ENCODE measurements around the gene ESF1.

The ESF1 gene

GRCh38 chr20:13813910-13814309, 29.2 kb upstream of the ESF1 start:
- Histone ChIP-seq H3K4me1 (ENCODE audit: control insufficient read depth, insufficient read depth, low read length) (peaks cover 12% of the 10 kb centered on the region), H3K9me3 (replicated peaks; ENCODE audit: low read length) (no peaks in the 10 kb centered on the region), H3K36me3 (ENCODE audit: insufficient read depth, low read length) (peaks cover 88% of the 10 kb centered on the region), H3K4me3 (ENCODE audit: low read length) (no peak overlapping the region), H3K9ac (ENCODE audit: low read depth, low read length) (no peak overlapping the region), H3K4me2 (ENCODE audit: low read length) (no peak overlapping the region), H3K27me3 (ENCODE audit: control insufficient read depth, insufficient read depth, low read length) (no peaks in the 10 kb centered on the region)

- H3K27me3 ChIP-seq (ENCODE audit: control insufficient read depth, insufficient read depth, low read length) = no peaks in the 10 kb centered on the region
- no peak overlapping the region for H3K4me3 ChIP-seq (ENCODE audit: low read length)
- H3K36me3 ChIP-seq (ENCODE audit: insufficient read depth, low read length) = peaks cover 80% of the 10 kb centered on the region
- no peaks in the 10 kb centered on the region for H3K9me3 ChIP-seq (replicated peaks; ENCODE audit: low read length)
- H3K9ac ChIP-seq (ENCODE audit: low read depth, low read length) = no peak overlapping the region
- no peak overlapping the region for H3K4me2 ChIP-seq (ENCODE audit: low read length)
- H3K4me1 ChIP-seq (ENCODE audit: control insufficient read depth, insufficient read depth, low read length) = no peaks in the 10 kb centered on the region
Measured at GRCh38 chr20:13810446-13810845, 25.7 kb upstream of the ESF1 start.

- Histone ChIP-seq H3K4me1 (ENCODE audit: control insufficient read depth, insufficient read depth, low read length) (no peaks in the 10 kb centered on the region), H3K4me3 (ENCODE audit: low read length) (no peak overlapping the region), H3K4me2 (ENCODE audit: low read length) (no peak overlapping the region), H3K9me3 (replicated peaks; ENCODE audit: low read length) (no peaks in the 10 kb centered on the region), H3K27me3 (ENCODE audit: control insufficient read depth, insufficient read depth, low read length) (no peaks in the 10 kb centered on the region), H3K9ac (ENCODE audit: low read depth, low read length) (no peak overlapping the region), H3K36me3 (ENCODE audit: insufficient read depth, low read length) (peaks cover 75% of the 10 kb centered on the region)
Measured at GRCh38 chr20:13809855-13810254, 25.1 kb upstream of the ESF1 start.

GRCh38 chr20:13809373-13809772, 24.7 kb upstream of the ESF1 start:
- no peak overlapping the region for H3K4me3 ChIP-seq (ENCODE audit: low read length)
- no peak overlapping the region for H3K9ac ChIP-seq (ENCODE audit: low read depth, low read length)
- H3K9me3 ChIP-seq (replicated peaks; ENCODE audit: low read length) = no peaks in the 10 kb centered on the region
- H3K4me1 ChIP-seq (ENCODE audit: control insufficient read depth, insufficient read depth, low read length) = no peaks in the 10 kb centered on the region
- H3K27me3 ChIP-seq (ENCODE audit: control insufficient read depth, insufficient read depth, low read length) = no peaks in the 10 kb centered on the region
- peaks cover 74% of the 10 kb centered on the region for H3K36me3 ChIP-seq (ENCODE audit: insufficient read depth, low read length)
- H3K4me2 ChIP-seq (ENCODE audit: low read length) = no peak overlapping the region

GRCh38 chr20:13800728-13801134, 16.0 kb upstream of the ESF1 start:
- no peak overlapping the region for H3K4me2 ChIP-seq (ENCODE audit: low read length)
- H3K36me3 ChIP-seq (ENCODE audit: insufficient read depth, low read length) = peaks cover 57% of the 10 kb centered on the region

GRCh38 chr20:13799974-13800373, 15.3 kb upstream of the ESF1 start:
- no peak overlapping the region for H3K9ac ChIP-seq (ENCODE audit: low read depth, low read length)
- H3K4me3 ChIP-seq (ENCODE audit: low read length) = no peak overlapping the region
- no peak overlapping the region for H3K4me2 ChIP-seq (ENCODE audit: low read length)
- no peaks in the 10 kb centered on the region for H3K27me3 ChIP-seq (ENCODE audit: control insufficient read depth, insufficient read depth, low read length)
- H3K36me3 ChIP-seq (ENCODE audit: insufficient read depth, low read length) = peaks cover 62% of the 10 kb centered on the region
- H3K9me3 ChIP-seq (replicated peaks; ENCODE audit: low read length) = no peaks in the 10 kb centered on the region
- peaks cover 13% of the 10 kb centered on the region for H3K4me1 ChIP-seq (ENCODE audit: control insufficient read depth, insufficient read depth, low read length)

More at GRCh38 chr20:13800728-13801134, 16.0 kb upstream of the ESF1 start:
- no peaks in the 10 kb centered on the region for H3K27me3 ChIP-seq (ENCODE audit: control insufficient read depth, insufficient read depth, low read length)
- peaks cover 13% of the 10 kb centered on the region for H3K4me1 ChIP-seq (ENCODE audit: control insufficient read depth, insufficient read depth, low read length)
- H3K4me3 ChIP-seq (ENCODE audit: low read length) = no peak overlapping the region
- H3K9me3 ChIP-seq (replicated peaks; ENCODE audit: low read length) = no peaks in the 10 kb centered on the region
- no peak overlapping the region for H3K9ac ChIP-seq (ENCODE audit: low read depth, low read length)

- H3K4me3 ChIP-seq (ENCODE audit: low read length) = no peak overlapping the region
- no peak overlapping the region for H3K9ac ChIP-seq (ENCODE audit: low read depth, low read length)
- H3K27me3 ChIP-seq (ENCODE audit: control insufficient read depth, insufficient read depth, low read length) = no peaks in the 10 kb centered on the region
- no peak overlapping the region for H3K4me2 ChIP-seq (ENCODE audit: low read length)
- no peaks in the 10 kb centered on the region for H3K9me3 ChIP-seq (replicated peaks; ENCODE audit: low read length)
- H3K4me1 ChIP-seq (ENCODE audit: control insufficient read depth, insufficient read depth, low read length) = peaks cover 13% of the 10 kb centered on the region
- peaks cover 65% of the 10 kb centered on the region for H3K36me3 ChIP-seq (ENCODE audit: insufficient read depth, low read length)
Measured at GRCh38 chr20:13799040-13799439, 14.3 kb upstream of the ESF1 start.

- Histone ChIP-seq H3K9me3 (replicated peaks; ENCODE audit: low read length) (no peaks in the 10 kb centered on the region), H3K36me3 (ENCODE audit: insufficient read depth, low read length) (peaks cover 82% of the 10 kb centered on the region), H3K27me3 (ENCODE audit: control insufficient read depth, insufficient read depth, low read length) (no peaks in the 10 kb centered on the region), H3K4me3 (ENCODE audit: low read length) (no peak overlapping the region), H3K4me1 (ENCODE audit: control insufficient read depth, insufficient read depth, low read length) (no peaks in the 10 kb centered on the region), H3K9ac (ENCODE audit: low read depth, low read length) (no peak overlapping the region), H3K4me2 (ENCODE audit: low read length) (no peak overlapping the region)
Measured at GRCh38 chr20:13794667-13795066, 9.9 kb upstream of the ESF1 start.

GRCh38 chr20:13793001-13793400, 8.3 kb upstream of the ESF1 start:
- H3K9me3 ChIP-seq (replicated peaks; ENCODE audit: low read length) = no peaks in the 10 kb centered on the region
- H3K36me3 ChIP-seq (ENCODE audit: insufficient read depth, low read length) = peaks cover 73% of the 10 kb centered on the region
- H3K4me3 ChIP-seq (ENCODE audit: low read length) = no peak overlapping the region
- H3K27me3 ChIP-seq (ENCODE audit: control insufficient read depth, insufficient read depth, low read length) = no peaks in the 10 kb centered on the region
- H3K4me1 ChIP-seq (ENCODE audit: control insufficient read depth, insufficient read depth, low read length) = no peaks in the 10 kb centered on the region
- no peak overlapping the region for H3K4me2 ChIP-seq (ENCODE audit: low read length)
- no peak overlapping the region for H3K9ac ChIP-seq (ENCODE audit: low read depth, low read length)

- H3K36me3 ChIP-seq (ENCODE audit: insufficient read depth, low read length) = peaks cover 77% of the 10 kb centered on the region
- H3K4me3 ChIP-seq (ENCODE audit: low read length) = no peak overlapping the region
- H3K9ac ChIP-seq (ENCODE audit: low read depth, low read length) = no peak overlapping the region
- H3K9me3 ChIP-seq (replicated peaks; ENCODE audit: low read length) = no peaks in the 10 kb centered on the region
- H3K4me1 ChIP-seq (ENCODE audit: control insufficient read depth, insufficient read depth, low read length) = peaks cover 4% of the 10 kb centered on the region
- H3K4me2 ChIP-seq (ENCODE audit: low read length) = no peak overlapping the region
- H3K27me3 ChIP-seq (ENCODE audit: control insufficient read depth, insufficient read depth, low read length) = no peaks in the 10 kb centered on the region
Measured at GRCh38 chr20:13791540-13792459, 7.1 kb upstream of the ESF1 start.

GRCh38 chr20:13790708-13791107, 6.0 kb upstream of the ESF1 start:
- Histone ChIP-seq H3K36me3 (ENCODE audit: insufficient read depth, low read length) (peaks cover 67% of the 10 kb centered on the region), H3K4me1 (ENCODE audit: control insufficient read depth, insufficient read depth, low read length) (peaks cover 14% of the 10 kb centered on the region), H3K4me3 (ENCODE audit: low read length) (no peak overlapping the region), H3K9me3 (replicated peaks; ENCODE audit: low read length) (no peaks in the 10 kb centered on the region), H3K27me3 (ENCODE audit: control insufficient read depth, insufficient read depth, low read length) (no peaks in the 10 kb centered on the region), H3K4me2 (ENCODE audit: low read length) (no peak overlapping the region), H3K9ac (ENCODE audit: low read depth, low read length) (no peak overlapping the region)
